Measurements from ENCODE around the gene C1QTNF3. TPM values are rescaled to one million over a fixed set of nuclear protein-coding genes. Genes with fewer than 3 reads are reported as not detected.

C1QTNF3 gene
- total RNA-seq, 1 experiment from 2014 or later = 2.5 TPM

GRCh38 chr5:33980030-33980429 is 63.0 kb downstream of the C1QTNF3 start:
- CTCF ChIA-PET = no interaction called here

GRCh38 chr5:33978306-33978705 is 64.7 kb downstream of the C1QTNF3 start:
- H3K27ac Mint-ChIP-seq (ENCODE audit: unreplicated experiment) = no peak overlapping the region
- DNase-seq = no peak
- POLR2A ChIA-PET = no interaction called here

More at GRCh38 chr5:33980030-33980429, 63.0 kb downstream of the C1QTNF3 start:
- Mint-ChIP-seq H3K27me3 (ENCODE audit: insufficient read depth, unreplicated experiment) (no peaks in the 10 kb centered on the region), H3K9me3 (ENCODE audit: unreplicated experiment) (no peaks in the 10 kb centered on the region), H3K27ac (ENCODE audit: unreplicated experiment) (no peak overlapping the region), H3K36me3 (ENCODE audit: insufficient read depth, unreplicated experiment) (no peaks in the 10 kb centered on the region), H3K4me1 (ENCODE audit: low read depth, unreplicated experiment) (no peaks in the 10 kb centered on the region), H3K4me3 (ENCODE audit: unreplicated experiment) (no peak overlapping the region)
- Histone ChIP-seq H3K4me3 (ENCODE audit: low read depth, low read length) (no peak overlapping the region), H3K36me3 (ENCODE audit: control insufficient read depth, insufficient read depth, low read length) (no peaks in the 10 kb centered on the region), H3K9me3 (no peaks in the 10 kb centered on the region), H3K4me1 (peaks cover 13% of the 10 kb centered on the region), H3K27me3 (replicated peaks; ENCODE audit: control insufficient read depth, insufficient read depth, low read length) (no peaks in the 10 kb centered on the region)
- no TSS peak for BruUV-seq (replicated peaks)
- no peak for DNase-seq
- TF ChIP-seq CTCF (IDR thresholded peaks at IDR 0.05; ENCODE audit: insufficient read depth in 1 of 2, low read depth in 1 of 2, low read length in 1 of 2, severe bottlenecking in 1 of 2, unreplicated experiment in 1 of 2) = no peak
- POLR2A ChIA-PET = no interaction called here
- intact Hi-C loops (cut with micrococcal nuclease; ENCODE audit: unreplicated experiment) = no loop called here

GRCh38 chr5:33976307-33976706 is 66.7 kb downstream of the C1QTNF3 start:
- H3K9me3 Mint-ChIP-seq (ENCODE audit: unreplicated experiment) = no peaks in the 10 kb centered on the region
- no peaks in the 10 kb centered on the region for H3K27me3 Mint-ChIP-seq (ENCODE audit: insufficient read depth, unreplicated experiment)
- no peak overlapping the region for H3K27ac Mint-ChIP-seq (ENCODE audit: unreplicated experiment)
- TF ChIP-seq CTCF (IDR thresholded peaks at IDR 0.05; ENCODE audit: insufficient read depth in 1 of 2, low read depth in 1 of 2, low read length in 1 of 2, severe bottlenecking in 1 of 2, unreplicated experiment in 1 of 2) = no peak
- no peak overlapping the region for H3K4me3 ChIP-seq (ENCODE audit: low read depth, low read length)
- H3K27me3 ChIP-seq (replicated peaks; ENCODE audit: control insufficient read depth, insufficient read depth, low read length) = no peaks in the 10 kb centered on the region
- no peak for DNase-seq
- intact Hi-C loops (cut with micrococcal nuclease; ENCODE audit: unreplicated experiment) = no loop called here
- H3K9me3 ChIP-seq = no peaks in the 10 kb centered on the region
- no peak overlapping the region for H3K4me3 Mint-ChIP-seq (ENCODE audit: unreplicated experiment)
- no peaks in the 10 kb centered on the region for H3K36me3 Mint-ChIP-seq (ENCODE audit: insufficient read depth, unreplicated experiment)
- CTCF ChIA-PET = no interaction called here
- H3K36me3 ChIP-seq (ENCODE audit: control insufficient read depth, insufficient read depth, low read length) = no peaks in the 10 kb centered on the region
- POLR2A ChIA-PET = no interaction called here
- H3K4me1 Mint-ChIP-seq (ENCODE audit: low read depth, unreplicated experiment) = no peaks in the 10 kb centered on the region
- no TSS peak for BruUV-seq (replicated peaks)
- H3K4me1 ChIP-seq = no peaks in the 10 kb centered on the region

More at GRCh38 chr5:33978306-33978705, 64.7 kb downstream of the C1QTNF3 start:
- Mint-ChIP-seq H3K4me1 (ENCODE audit: low read depth, unreplicated experiment) (no peaks in the 10 kb centered on the region), H3K27me3 (ENCODE audit: insufficient read depth, unreplicated experiment) (no peaks in the 10 kb centered on the region), H3K4me3 (ENCODE audit: unreplicated experiment) (no peak overlapping the region), H3K9me3 (ENCODE audit: unreplicated experiment) (no peaks in the 10 kb centered on the region), H3K36me3 (ENCODE audit: insufficient read depth, unreplicated experiment) (no peaks in the 10 kb centered on the region)
- no peaks in the 10 kb centered on the region for H3K36me3 ChIP-seq (ENCODE audit: control insufficient read depth, insufficient read depth, low read length)
- H3K4me3 ChIP-seq (ENCODE audit: low read depth, low read length) = no peak overlapping the region
- H3K9me3 ChIP-seq = no peaks in the 10 kb centered on the region
- no peaks in the 10 kb centered on the region for H3K27me3 ChIP-seq (replicated peaks; ENCODE audit: control insufficient read depth, insufficient read depth, low read length)
- CTCF ChIA-PET = no interaction called here
- no peak for TF ChIP-seq CTCF (IDR thresholded peaks at IDR 0.05; ENCODE audit: insufficient read depth in 1 of 2, low read depth in 1 of 2, low read length in 1 of 2, severe bottlenecking in 1 of 2, unreplicated experiment in 1 of 2)
- peaks cover under 1% of the 10 kb centered on the region; the same call in 1 of the 2 replicates for H3K4me1 ChIP-seq
- intact Hi-C loops (cut with micrococcal nuclease; ENCODE audit: unreplicated experiment) = no loop called here
- no TSS peak for BruUV-seq (replicated peaks)

Data from Caco-2 (cell line).